Activated naive CD4-positive, alpha-beta T cell treated with Interleukin-2 at 50 U/mL for 16 hours (primary cell): ENCODE results near the gene MYH11.
"Not testable (repeated sequence)": the region's sequence is repeated elsewhere in the genome, so short reads cannot be mapped to it uniquely, and the experiment has no call there.

ENCODE experiments used
- DNase-seq: peaks from one replicate; pipeline ENCODE4 v3.0.0-alpha.2; 2020

Gene MYH11

GRCh38 chr16:15655561-15655960 lies 201.3 kb downstream of the MYH11 start:
- not testable (repeated sequence) for DNase-seq

GRCh38 chr16:15654591-15654990 lies 202.2 kb downstream of the MYH11 start:
- DNase-seq, result no peak

- DNase-seq, result no peak
Measured at GRCh38 chr16:15653227-15653626, 203.6 kb downstream of the MYH11 start.
